Astrocyte (in vitro differentiated cells and primary cell): Measurements from ENCODE around the gene FEM1C. TPM values are rescaled to one million over a fixed set of nuclear protein-coding genes. Genes with fewer than 3 reads are reported as not detected.

ENCODE experiments used
- DNase-seq: peaks from one replicate; pipeline ENCODE4 v3.0.0-alpha.2; 2010; ENCODE audit warnings: low read depth
- FAIRE-seq: peaks from 2 replicates; lab custom pipeline; 2011; peaks lifted over from hg19 to GRCh38; lab: Jason Lieb, UNC
- H2AFZ ChIP-seq: 2 replicates; pipeline ENCODE4 v1.6.0; 2012; ENCODE audit warnings: low read depth, low read length, inconsistent platforms
- H3K27ac ChIP-seq: 2 replicates; pipeline ENCODE4 v1.5.1; 2011; ENCODE audit warnings: low read depth, low read length, inconsistent platforms
- H3K27me3 ChIP-seq: 2 replicates; pipeline ENCODE4 v1.6.0; 2011; ENCODE audit warnings: low read length, inconsistent platforms; ENCODE audit not compliant: insufficient read depth
- H3K36me3 ChIP-seq: 2 replicates; pipeline ENCODE4 v1.5.1; 2011; ENCODE audit warnings: low read length, inconsistent platforms; ENCODE audit not compliant: insufficient read depth
- H3K4me1 ChIP-seq: 2 replicates; pipeline ENCODE4 v1.5.1; 2011; ENCODE audit warnings: low read length, inconsistent platforms; ENCODE audit not compliant: insufficient read depth
- H3K4me2 ChIP-seq: 2 replicates; pipeline ENCODE4 v1.6.0; 2012; ENCODE audit warnings: low read length, inconsistent platforms
- H3K4me3 ChIP-seq: 2 replicates; pipeline ENCODE4 v1.5.1; 2011; ENCODE audit warnings: low read depth, mild to moderate bottlenecking, low read length, inconsistent platforms; ENCODE audit not compliant: insufficient read depth
- H3K79me2 ChIP-seq: 2 replicates; pipeline ENCODE4 v1.6.0; 2012; ENCODE audit warnings: mild to moderate bottlenecking, low read length, inconsistent platforms; ENCODE audit not compliant: insufficient read depth
- H3K9ac ChIP-seq: 2 replicates; pipeline ENCODE4 v1.6.0; 2012; ENCODE audit warnings: mild to moderate bottlenecking, low read length, inconsistent platforms
- H3K9me3 ChIP-seq: 2 replicates; pipeline ENCODE4 v1.5.1; 2012; ENCODE audit warnings: low read depth, mild to moderate bottlenecking, low read length, inconsistent platforms; ENCODE audit not compliant: insufficient read depth
- H4K20me1 ChIP-seq: 2 replicates; pipeline ENCODE4 v1.6.0; 2012; ENCODE audit warnings: low read length, inconsistent platforms; ENCODE audit not compliant: insufficient read depth
- H3K27ac Mint-ChIP-seq: one replicate; pipeline ENCODE4 v1.8.0; 2021; ENCODE audit warnings: mild to moderate bottlenecking, mixed read lengths; ENCODE audit not compliant: unreplicated experiment
- H3K27me3 Mint-ChIP-seq: one replicate; pipeline ENCODE4 v1.8.0; 2021; ENCODE audit warnings: low read depth, mixed read lengths; ENCODE audit not compliant: unreplicated experiment
- H3K36me3 Mint-ChIP-seq: one replicate; pipeline ENCODE4 v1.8.0; 2021; ENCODE audit warnings: low read depth, mixed read lengths; ENCODE audit not compliant: unreplicated experiment
- H3K4me1 Mint-ChIP-seq: one replicate; pipeline ENCODE4 v1.8.0; 2021; ENCODE audit warnings: low read depth, mixed read lengths; ENCODE audit not compliant: unreplicated experiment
- H3K4me3 Mint-ChIP-seq: one replicate; pipeline ENCODE4 v1.8.0; 2021; ENCODE audit warnings: mild to moderate bottlenecking, moderate library complexity, mixed read lengths; ENCODE audit not compliant: unreplicated experiment
- H3K9me3 Mint-ChIP-seq: one replicate; pipeline ENCODE4 v1.8.0; 2021; ENCODE audit warnings: mild to moderate bottlenecking, mixed read lengths; ENCODE audit not compliant: unreplicated experiment
- EZH2 ChIP-seq: IDR thresholded peaks from 2 replicates; pipeline ENCODE4 v1.6.1; 2012; ENCODE audit warnings: mild to moderate bottlenecking, low read length, inconsistent platforms; ENCODE audit not compliant: insufficient read depth
- total RNA-seq: library from RNA; stranded (reverse); gene quantifications from 2 replicates; pipeline ENCODE4 v1.2.1, GENCODE V29; 2021
- TF ChIP-seq, protein P1 (sequence below): IDR thresholded peaks from 2 replicates; pipeline ENCODE4 v1.5.1; 2011; ENCODE audit warnings: low read depth, mild to moderate bottlenecking, inconsistent platforms, low read length, moderate library complexity; ENCODE audit not compliant: insufficient read depth

Gene FEM1C
- total RNA-seq, 1 donor from 2014 or later: 22.9 TPM

DNA sequence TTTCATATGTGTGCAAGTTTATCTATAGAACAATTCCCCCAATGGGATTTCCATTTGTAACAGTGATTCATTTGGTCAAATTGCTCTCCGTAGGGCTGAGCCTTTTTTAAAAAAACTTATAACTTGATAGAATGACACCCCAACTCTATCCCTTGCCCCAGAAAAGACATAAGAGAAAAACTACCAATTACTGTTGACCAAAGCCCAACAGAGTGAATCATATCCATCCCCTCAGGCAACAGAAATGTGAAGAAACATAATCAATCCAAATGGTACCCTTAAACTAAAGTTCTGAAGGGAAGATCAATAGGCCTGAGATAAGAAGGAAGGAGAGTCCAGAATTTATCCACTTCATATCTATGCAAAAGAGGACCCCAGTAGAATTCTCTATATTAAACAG is 39.9 kb upstream of the FEM1C start:
- Histone ChIP-seq H3K9me3 (no peaks in the 10 kb centered on the region), H3K4me3 (no peak overlapping the region), H3K36me3 (peaks cover 6% of the 10 kb centered on the region), H3K27me3 (no peaks in the 10 kb centered on the region), H4K20me1 (peaks cover 27% of the 10 kb centered on the region), H3K4me1 (peaks cover 16% of the 10 kb centered on the region), H3K9ac (no peak overlapping the region), H3K79me2 (peaks cover 35% of the 10 kb centered on the region), H2AFZ (no peak overlapping the region), H3K27ac (peak overlapping the region; percentile 73), H3K4me2 (no peak overlapping the region)
- Mint-ChIP-seq H3K4me1 (peaks cover 29% of the 10 kb centered on the region), H3K27me3 (no peaks in the 10 kb centered on the region), H3K27ac (peak overlapping the region; percentile 94), H3K36me3 (no peaks in the 10 kb centered on the region), H3K4me3 (no peak overlapping the region), H3K9me3 (no peaks in the 10 kb centered on the region)
- FAIRE-seq (no peak), DNase-seq (no peak)
- no peak for TF ChIP-seq EZH2
- TF ChIP-seq, protein P1, sequence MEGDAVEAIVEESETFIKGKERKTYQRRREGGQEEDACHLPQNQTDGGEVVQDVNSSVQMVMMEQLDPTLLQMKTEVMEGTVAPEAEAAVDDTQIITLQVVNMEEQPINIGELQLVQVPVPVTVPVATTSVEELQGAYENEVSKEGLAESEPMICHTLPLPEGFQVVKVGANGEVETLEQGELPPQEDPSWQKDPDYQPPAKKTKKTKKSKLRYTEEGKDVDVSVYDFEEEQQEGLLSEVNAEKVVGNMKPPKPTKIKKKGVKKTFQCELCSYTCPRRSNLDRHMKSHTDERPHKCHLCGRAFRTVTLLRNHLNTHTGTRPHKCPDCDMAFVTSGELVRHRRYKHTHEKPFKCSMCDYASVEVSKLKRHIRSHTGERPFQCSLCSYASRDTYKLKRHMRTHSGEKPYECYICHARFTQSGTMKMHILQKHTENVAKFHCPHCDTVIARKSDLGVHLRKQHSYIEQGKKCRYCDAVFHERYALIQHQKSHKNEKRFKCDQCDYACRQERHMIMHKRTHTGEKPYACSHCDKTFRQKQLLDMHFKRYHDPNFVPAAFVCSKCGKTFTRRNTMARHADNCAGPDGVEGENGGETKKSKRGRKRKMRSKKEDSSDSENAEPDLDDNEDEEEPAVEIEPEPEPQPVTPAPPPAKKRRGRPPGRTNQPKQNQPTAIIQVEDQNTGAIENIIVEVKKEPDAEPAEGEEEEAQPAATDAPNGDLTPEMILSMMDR: no peak

DNA sequence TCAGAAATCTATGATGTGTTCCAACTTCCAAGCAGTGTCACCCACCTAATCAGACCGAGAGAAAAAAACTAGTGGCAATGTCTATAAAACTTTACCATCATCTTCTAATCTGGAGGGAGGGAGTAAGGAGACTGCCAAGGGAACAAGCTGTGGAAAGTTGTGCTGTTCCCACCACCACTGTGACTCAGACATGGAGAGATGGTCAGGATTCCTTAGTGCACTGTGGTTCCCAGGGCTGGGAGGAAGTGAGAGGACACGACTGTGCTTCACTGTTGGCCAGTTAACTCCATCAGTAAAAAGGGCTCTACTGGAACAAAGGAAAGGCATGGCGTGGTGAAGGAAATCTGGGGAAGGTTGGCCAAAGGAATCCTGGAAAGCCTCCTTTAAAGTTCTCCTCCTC is 38.9 kb upstream of the FEM1C start:
- Histone ChIP-seq H3K27me3 (no peaks in the 10 kb centered on the region), H3K4me2 (peak overlapping the region; percentile 27), H3K9me3 (no peaks in the 10 kb centered on the region), H3K9ac (peak overlapping the region; percentile 20), H2AFZ (peak overlapping the region; percentile 26), H3K27ac (peak overlapping the region; percentile 73), H3K4me3 (no peak overlapping the region), H3K4me1 (peaks cover 20% of the 10 kb centered on the region), H3K79me2 (peaks cover 33% of the 10 kb centered on the region), H3K36me3 (peaks cover 6% of the 10 kb centered on the region), H4K20me1 (peaks cover 17% of the 10 kb centered on the region)
- H3K9me3 Mint-ChIP-seq: no peaks in the 10 kb centered on the region
- FAIRE-seq (peak; percentile 80), DNase-seq (peak; percentile 97)
- H3K36me3 Mint-ChIP-seq: no peaks in the 10 kb centered on the region
- no peak overlapping the region for H3K4me3 Mint-ChIP-seq
- no peaks in the 10 kb centered on the region for H3K27me3 Mint-ChIP-seq
- peak overlapping the region; percentile 94 for H3K27ac Mint-ChIP-seq
- H3K4me1 Mint-ChIP-seq: peaks cover 30% of the 10 kb centered on the region
- TF ChIP-seq, protein P1: no peak
- no peak for TF ChIP-seq EZH2

DNA sequence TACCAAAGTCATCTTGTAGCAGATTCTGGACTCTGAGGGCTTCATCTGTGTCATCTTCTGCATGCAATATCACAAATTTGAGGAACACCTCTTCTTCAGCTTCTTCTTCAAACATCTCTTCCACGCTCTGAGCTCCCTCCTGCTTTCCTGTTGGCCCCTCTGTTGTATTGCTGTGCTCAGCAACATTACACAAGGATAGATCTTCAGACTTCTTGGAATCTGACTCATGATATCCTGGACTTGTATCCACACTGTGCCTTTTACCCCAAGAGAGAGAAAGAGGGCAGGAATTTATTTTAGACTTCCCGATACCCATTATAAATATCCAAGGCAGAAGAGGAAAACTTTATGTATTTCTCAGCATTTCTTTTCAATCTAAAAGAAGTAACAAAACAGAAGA is 36.4 kb upstream of the FEM1C start:
- H3K4me1 Mint-ChIP-seq: peaks cover 35% of the 10 kb centered on the region
- no peaks in the 10 kb centered on the region for H3K27me3 ChIP-seq
- no peak overlapping the region for H3K9ac ChIP-seq
- no peak overlapping the region for H3K4me3 Mint-ChIP-seq
- no peak for DNase-seq
- H3K27ac ChIP-seq: no peak overlapping the region
- H3K27me3 Mint-ChIP-seq: no peaks in the 10 kb centered on the region
- no peaks in the 10 kb centered on the region for H4K20me1 ChIP-seq
- peaks cover 7% of the 10 kb centered on the region for H3K36me3 Mint-ChIP-seq
- TF ChIP-seq EZH2: no peak
- TF ChIP-seq, protein P1: no peak
- H2AFZ ChIP-seq: no peak overlapping the region
- H3K9me3 Mint-ChIP-seq: peaks cover 7% of the 10 kb centered on the region
- no peaks in the 10 kb centered on the region for H3K9me3 ChIP-seq
- H3K36me3 ChIP-seq: peaks cover 6% of the 10 kb centered on the region
- no peak overlapping the region for H3K27ac Mint-ChIP-seq
- no peak overlapping the region for H3K4me3 ChIP-seq
- peaks cover 30% of the 10 kb centered on the region for H3K79me2 ChIP-seq
- H3K4me2 ChIP-seq: no peak overlapping the region
- peaks cover 26% of the 10 kb centered on the region for H3K4me1 ChIP-seq
- FAIRE-seq: no peak
